MCF 10A (cell line): Measurements from ENCODE around the gene GZMM. TPM values are rescaled to one million over a fixed set of nuclear protein-coding genes. Genes with fewer than 3 reads are reported as not detected.

Source experiments
- BruUV-seq: library from RNA; stranded (reverse); fragments of 400-500 nt; replicated peaks from 2 replicates; lab custom pipeline; 2021; lab: Mats Ljungman, UMichigan
- CTCF ChIA-PET: fragments of 300-600 bp; sonication (Branson Sonifier 250); formaldehyde crosslinking; extraction: SDS; loops from one replicate; lab custom pipeline; 2021; ENCODE audit warnings: antibody characterized with exemption, inconsistent platforms; lab: Yijun Ruan, JAX
- POLR2A ChIA-PET: fragments of 300-600, 350-650 bp; sonication (Branson Sonifier 250); formaldehyde crosslinking; extraction: SDS; loops from one replicate; lab custom pipeline; 2020; ENCODE audit warnings: antibody characterized with exemption, inconsistent platforms; lab: Yijun Ruan, JAX
- DNase-seq: peaks from one replicate; pipeline ENCODE4 v3.0.0-alpha.2; 2018; ENCODE audit not compliant: unreplicated experiment
- H3K27ac Mint-ChIP-seq: one replicate; pipeline ENCODE4 v1.8.0; 2022; ENCODE audit warnings: mild to moderate bottlenecking, low read depth, mixed read lengths; ENCODE audit not compliant: unreplicated experiment
- H3K27me3 Mint-ChIP-seq: one replicate; pipeline ENCODE4 v1.8.0; 2022; ENCODE audit warnings: mixed read lengths; ENCODE audit not compliant: insufficient read depth, unreplicated experiment
- H3K36me3 Mint-ChIP-seq: one replicate; pipeline ENCODE4 v1.8.0; 2022; ENCODE audit warnings: mild to moderate bottlenecking, moderate library complexity, mixed read lengths; ENCODE audit not compliant: insufficient read depth, unreplicated experiment
- H3K4me1 Mint-ChIP-seq: one replicate; pipeline ENCODE4 v1.8.0; 2022; ENCODE audit warnings: mixed read lengths; ENCODE audit not compliant: insufficient read depth, unreplicated experiment
- H3K4me3 Mint-ChIP-seq: one replicate; pipeline ENCODE4 v1.8.0; 2022; ENCODE audit warnings: mild to moderate bottlenecking, moderate library complexity, mixed read lengths; ENCODE audit not compliant: unreplicated experiment
- H3K9me3 Mint-ChIP-seq: one replicate; pipeline ENCODE4 v1.8.0; 2022; ENCODE audit warnings: mixed read lengths; ENCODE audit not compliant: unreplicated experiment
- intact Hi-C: fragments of 100-400 bp; cut with micrococcal nuclease; formaldehyde crosslinking; loops from 2 replicates; pipeline ENCODE4 v1.14.1; 2022
- total RNA-seq: library from RNA; stranded (reverse); gene quantifications from 2 replicates; pipeline ENCODE4 v1.2.3, GENCODE V29; 2022
- TF ChIP-seq, protein P1 (sequence below): fragments of 200-600 bp; IDR thresholded peaks from one replicate; pipeline ENCODE4 v1.8.0; 2022; ENCODE audit warnings: antibody characterized with exemption, mild to moderate bottlenecking; ENCODE audit not compliant: unreplicated experiment

GZMM gene
- total RNA-seq, 1 experiment from 2014 or later: not detected

- peaks cover 24% of the 10 kb centered on the region for H3K36me3 Mint-ChIP-seq
- no peak overlapping the region for H3K4me3 Mint-ChIP-seq
- DNase-seq: no peak
- peaks cover 4% of the 10 kb centered on the region for H3K4me1 Mint-ChIP-seq
- TF ChIP-seq, protein P1, sequence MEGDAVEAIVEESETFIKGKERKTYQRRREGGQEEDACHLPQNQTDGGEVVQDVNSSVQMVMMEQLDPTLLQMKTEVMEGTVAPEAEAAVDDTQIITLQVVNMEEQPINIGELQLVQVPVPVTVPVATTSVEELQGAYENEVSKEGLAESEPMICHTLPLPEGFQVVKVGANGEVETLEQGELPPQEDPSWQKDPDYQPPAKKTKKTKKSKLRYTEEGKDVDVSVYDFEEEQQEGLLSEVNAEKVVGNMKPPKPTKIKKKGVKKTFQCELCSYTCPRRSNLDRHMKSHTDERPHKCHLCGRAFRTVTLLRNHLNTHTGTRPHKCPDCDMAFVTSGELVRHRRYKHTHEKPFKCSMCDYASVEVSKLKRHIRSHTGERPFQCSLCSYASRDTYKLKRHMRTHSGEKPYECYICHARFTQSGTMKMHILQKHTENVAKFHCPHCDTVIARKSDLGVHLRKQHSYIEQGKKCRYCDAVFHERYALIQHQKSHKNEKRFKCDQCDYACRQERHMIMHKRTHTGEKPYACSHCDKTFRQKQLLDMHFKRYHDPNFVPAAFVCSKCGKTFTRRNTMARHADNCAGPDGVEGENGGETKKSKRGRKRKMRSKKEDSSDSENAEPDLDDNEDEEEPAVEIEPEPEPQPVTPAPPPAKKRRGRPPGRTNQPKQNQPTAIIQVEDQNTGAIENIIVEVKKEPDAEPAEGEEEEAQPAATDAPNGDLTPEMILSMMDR: no peak
- ChIA-PET POLR2A (no interaction called here), CTCF (interaction anchor here (0.6 kb wide), 1 partner anchor 17 kb away, joined by 3 read pairs; no protein-coding TSS in a partner anchor)
- no peaks in the 10 kb centered on the region for H3K9me3 Mint-ChIP-seq
- no TSS peak for BruUV-seq
- intact Hi-C loops: no loop called here
- H3K27me3 Mint-ChIP-seq: no peaks in the 10 kb centered on the region
- H3K27ac Mint-ChIP-seq: no peak overlapping the region
Measured at GRCh38 chr19:539429-540030, 4.3 kb upstream of the GZMM start.

GRCh38 chr19:540867-541637 lies 2.8 kb upstream of the GZMM start:
- H3K27me3 Mint-ChIP-seq: no peaks in the 10 kb centered on the region
- intact Hi-C loops: no loop called here
- no peak overlapping the region for H3K27ac Mint-ChIP-seq
- H3K4me3 Mint-ChIP-seq: no peak overlapping the region
- no peaks in the 10 kb centered on the region for H3K4me1 Mint-ChIP-seq
- H3K9me3 Mint-ChIP-seq: no peaks in the 10 kb centered on the region
- POLR2A ChIA-PET: no interaction called here
- peaks cover 31% of the 10 kb centered on the region for H3K36me3 Mint-ChIP-seq
- BruUV-seq: no TSS peak
- DNase-seq: no peak
- CTCF ChIA-PET: no interaction called here
- TF ChIP-seq, protein P1: no peak

DNA sequence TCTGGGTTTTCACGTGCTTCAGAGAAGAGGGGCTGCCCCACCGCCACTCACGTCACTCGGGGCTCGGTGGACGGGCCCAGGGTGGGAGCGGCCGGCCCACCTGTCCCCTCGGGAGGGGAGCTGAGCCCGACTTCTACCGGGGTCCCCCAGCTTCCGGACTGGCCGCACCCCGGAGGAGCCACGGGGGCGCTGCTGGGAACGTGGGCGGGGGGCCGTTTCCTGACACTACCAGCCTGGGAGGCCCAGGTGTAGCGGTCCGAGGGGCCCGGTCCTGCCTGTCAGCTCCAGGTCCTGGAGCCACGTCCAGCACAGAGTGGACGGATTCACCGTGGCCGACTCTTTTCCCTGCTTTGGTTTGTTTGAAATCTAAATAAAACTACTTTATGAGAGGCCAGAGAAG lies 2.2 kb upstream of the GZMM start:
- ChIA-PET POLR2A (no interaction called here), CTCF (interaction anchor here (0.6 kb wide), 1 partner anchor 8 kb away, joined by 4 read pairs; no protein-coding TSS in a partner anchor)

More for the DNA sequence above, 2.2 kb upstream of the GZMM start:
- BruUV-seq: no TSS peak
- TF ChIP-seq, protein P1: no peak
- Mint-ChIP-seq H3K9me3 (no peaks in the 10 kb centered on the region), H3K27me3 (no peaks in the 10 kb centered on the region), H3K4me1 (no peaks in the 10 kb centered on the region), H3K36me3 (peaks cover 31% of the 10 kb centered on the region), H3K4me3 (no peak overlapping the region), H3K27ac (no peak overlapping the region)
- DNase-seq: no peak
- intact Hi-C loops: no loop called here
